HG03558 (cell line): ENCODE results near the gene TNNT3.

Experiments
- ATAC-seq: cut with Tn5 transposase; IDR thresholded peaks from one replicate; pipeline ENCODE4 v1.9.1; 2021; ENCODE audit warnings: moderate number of reproducible peaks; ENCODE audit not compliant: unreplicated experiment; ENCODE audit errors: extremely low read depth

TNNT3 gene

DNA sequence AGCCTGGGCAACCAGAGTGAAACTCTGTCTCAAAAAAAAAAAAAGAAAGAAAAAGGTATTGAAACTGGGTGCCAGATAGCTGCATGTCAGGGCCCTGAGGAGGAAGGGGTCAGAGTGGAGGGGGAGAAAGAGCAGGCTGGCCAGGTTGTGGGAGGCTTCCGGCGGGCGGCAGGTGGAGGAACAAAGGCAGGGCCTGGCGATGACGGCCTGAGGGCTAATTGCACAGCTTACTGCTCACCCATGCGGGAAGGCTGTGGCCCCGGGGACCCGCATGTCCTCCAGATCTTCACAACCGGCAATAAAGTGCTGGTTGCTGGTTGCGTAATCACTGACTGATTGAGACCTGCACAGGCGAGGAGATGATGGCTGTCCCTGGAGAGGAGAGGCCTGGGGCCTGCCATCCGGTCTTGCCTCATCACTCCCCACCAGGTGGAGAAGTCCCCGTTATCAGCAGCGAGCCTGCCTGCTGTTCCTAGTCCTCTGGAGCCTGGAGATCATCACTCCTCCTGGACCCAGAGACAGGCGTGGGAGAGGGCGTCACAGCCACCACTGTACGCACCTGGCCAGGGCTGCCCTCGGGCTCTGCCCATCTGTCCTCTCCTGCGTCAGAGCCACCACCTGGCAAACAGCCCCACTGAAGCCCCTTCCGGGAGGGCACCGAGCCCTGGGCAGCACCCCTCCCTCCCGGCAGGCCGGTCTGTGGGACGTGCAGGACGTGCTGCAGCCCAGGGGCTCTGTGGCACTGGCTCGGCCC, 59.4 kb downstream of the TNNT3 start:
- no peak for ATAC-seq

- ATAC-seq = no peak
Observed at GRCh38 chr11:1979607-1980006, 60.1 kb downstream of the TNNT3 start.

- ATAC-seq = no peak
Observed at GRCh38 chr11:1982873-1983600, 63.5 kb downstream of the TNNT3 start.

DNA sequence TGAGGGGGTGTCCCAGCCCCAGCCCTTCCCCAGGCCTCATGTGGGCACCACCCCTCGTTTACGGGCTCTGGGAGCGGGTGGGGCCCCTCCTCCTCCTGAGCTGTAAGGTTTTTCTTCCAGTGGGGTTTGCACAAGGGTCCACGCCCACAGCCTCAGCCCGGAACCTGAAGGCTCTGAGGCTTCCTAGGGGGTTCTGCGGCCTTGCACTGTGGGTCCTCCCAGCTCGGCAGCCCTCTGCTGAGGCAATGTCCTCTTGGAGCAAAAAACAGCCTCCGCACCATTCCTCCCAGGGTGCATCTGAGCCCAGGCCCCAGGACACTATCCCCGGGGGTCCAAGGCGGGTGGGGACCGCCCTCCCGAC, 64.1 kb downstream of the TNNT3 start:
- ATAC-seq = no peak

DNA sequence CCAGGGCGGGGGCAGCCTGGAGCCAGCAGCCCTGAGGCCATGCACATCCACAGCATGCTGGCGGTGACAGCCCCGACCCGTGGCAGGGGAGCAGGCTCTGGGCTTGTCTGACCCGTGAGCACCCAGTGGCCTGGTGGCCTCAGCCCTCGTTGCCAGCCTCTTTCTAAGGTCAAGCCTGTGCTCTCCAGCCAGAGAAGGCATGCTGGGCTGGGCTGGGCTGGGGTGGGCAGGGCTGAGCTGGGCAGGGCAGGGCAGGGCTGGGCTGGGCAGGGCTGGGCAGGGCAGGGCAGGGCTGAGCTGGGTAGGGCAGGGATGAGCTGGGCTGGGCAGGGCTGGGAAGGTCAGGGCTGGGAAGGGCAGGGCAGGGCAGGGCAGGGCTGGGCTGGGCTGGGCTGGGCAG, 67.5 kb downstream of the TNNT3 start:
- ATAC-seq = no peak

- no peak for ATAC-seq
Observed at GRCh38 chr11:1988174-1988573, 68.7 kb downstream of the TNNT3 start.
